ENCODE results near the gene KCNJ3.

KCNJ3 gene

GRCh38 chr2:154698296-154698720, at the start of gene KCNJ3:
KCNJ3 (plus strand) TSS chr2:154698695; CDS start chr2:154698776, 81 bp downstream.
- DNase-seq (ENCODE audit: low read depth), result no peak

- DNase-seq (ENCODE audit: low read depth), result no peak
Measured at GRCh38 chr2:154655499-154655898, 43.0 kb upstream of the KCNJ3 start.

GRCh38 chr2:154658854-154659253, 39.6 kb upstream of the KCNJ3 start:
- DNase-seq (ENCODE audit: low read depth), result no peak

GRCh38 chr2:154664248-154664647, 34.2 kb upstream of the KCNJ3 start:
- no peak for DNase-seq (ENCODE audit: low read depth)

- no peak for DNase-seq (ENCODE audit: low read depth)
Measured at GRCh38 chr2:154670083-154670482, 28.4 kb upstream of the KCNJ3 start.

- no peak for DNase-seq (ENCODE audit: low read depth)
Measured at GRCh38 chr2:154673694-154674093, 24.8 kb upstream of the KCNJ3 start.

GRCh38 chr2:154677401-154677800, 21.1 kb upstream of the KCNJ3 start:
- no peak for DNase-seq (ENCODE audit: low read depth)

GRCh38 chr2:154681741-154682140, 16.8 kb upstream of the KCNJ3 start:
- DNase-seq (ENCODE audit: low read depth), result no peak

- no peak for DNase-seq (ENCODE audit: low read depth)
Measured at GRCh38 chr2:154686162-154686561, 12.3 kb upstream of the KCNJ3 start.

- DNase-seq (ENCODE audit: low read depth), result no peak
Measured at GRCh38 chr2:154688373-154688772, 10.1 kb upstream of the KCNJ3 start.

GRCh38 chr2:154689158-154689557, 9.3 kb upstream of the KCNJ3 start:
- DNase-seq (ENCODE audit: low read depth), result no peak

GRCh38 chr2:154692927-154693326, 5.6 kb upstream of the KCNJ3 start:
- no peak for DNase-seq (ENCODE audit: low read depth)

GRCh38 chr2:154693741-154694340, 4.7 kb upstream of the KCNJ3 start:
- DNase-seq (ENCODE audit: low read depth), result no peak

- DNase-seq (ENCODE audit: low read depth), result no peak
Measured at GRCh38 chr2:154694881-154695280, 3.6 kb upstream of the KCNJ3 start.

GRCh38 chr2:154696369-154696768, 2.1 kb upstream of the KCNJ3 start:
- no peak for DNase-seq (ENCODE audit: low read depth)

- DNase-seq (ENCODE audit: low read depth), result no peak
Measured at GRCh38 chr2:154696810-154697417, 1.6 kb upstream of the KCNJ3 start.

GRCh38 chr2:154697418-154698252, 860 bp upstream of the KCNJ3 start:
- DNase-seq (ENCODE audit: low read depth), result no peak

GRCh38 chr2:154698721-154699574, 453 bp downstream of the KCNJ3 start:
- no peak for DNase-seq (ENCODE audit: low read depth)

- DNase-seq (ENCODE audit: low read depth), result no peak
Measured at GRCh38 chr2:154699575-154699930, 1.1 kb downstream of the KCNJ3 start.

GRCh38 chr2:154700136-154700535, 1.6 kb downstream of the KCNJ3 start:
- DNase-seq (ENCODE audit: low read depth), result no peak

GRCh38 chr2:154704991-154705390, 6.5 kb downstream of the KCNJ3 start:
- no peak for DNase-seq (ENCODE audit: low read depth)

GRCh38 chr2:154706660-154707059, 8.2 kb downstream of the KCNJ3 start:
- no peak for DNase-seq (ENCODE audit: low read depth)
